ENCODE data around the gene TMEM135. TPM values are rescaled to one million over a fixed set of nuclear protein-coding genes. Genes with fewer than 3 reads are reported as not detected.

The TMEM135 gene
- total RNA-seq, 1 donor = 35.8 TPM

GRCh38 chr11:87356428-87356827 lies 318.7 kb downstream of the TMEM135 start:
- H3K27me3 ChIP-seq (ENCODE audit: insufficient read depth, low read length) = no peaks in the 10 kb centered on the region
- no peak overlapping the region for H3K27ac ChIP-seq (ENCODE audit: low read depth, low read length)

GRCh38 chr11:87358461-87358860 lies 320.7 kb downstream of the TMEM135 start:
- no peak overlapping the region for H2AFZ ChIP-seq (ENCODE audit: low read length)
- H3K4me1 ChIP-seq (ENCODE audit: insufficient read depth, low read length) = no peaks in the 10 kb centered on the region
- H3K4me3 ChIP-seq (ENCODE audit: insufficient read depth, low read length) = no peak overlapping the region
- no peak for TF ChIP-seq CTCF (IDR thresholded peaks at IDR 0.05; ENCODE audit: extremely low read depth, low read depth, low read length)
- no peak overlapping the region for H3K4me2 ChIP-seq (ENCODE audit: insufficient read depth, low read length)
- no peaks in the 10 kb centered on the region for H3K27me3 ChIP-seq (ENCODE audit: insufficient read depth, low read length)
- H3K79me2 ChIP-seq (ENCODE audit: insufficient read depth, low read length) = no peaks in the 10 kb centered on the region
- no peak overlapping the region for H3K27ac ChIP-seq (ENCODE audit: low read depth, low read length)
- DNase-seq (ENCODE audit: insufficient read length, low spot score, missing footprints) = no peak
- no peaks in the 10 kb centered on the region for H3K9me3 ChIP-seq (ENCODE audit: low read depth, low read length)
- H4K20me1 ChIP-seq (ENCODE audit: insufficient read depth, low read length) = no peaks in the 10 kb centered on the region
- no peaks in the 10 kb centered on the region for H3K36me3 ChIP-seq (ENCODE audit: insufficient read depth, low read length)

More at GRCh38 chr11:87356428-87356827, 318.7 kb downstream of the TMEM135 start:
- Histone ChIP-seq H3K4me1 (ENCODE audit: insufficient read depth, low read length) (peaks cover 8% of the 10 kb centered on the region), H2AFZ (ENCODE audit: low read length) (no peak overlapping the region), H4K20me1 (ENCODE audit: insufficient read depth, low read length) (no peaks in the 10 kb centered on the region), H3K4me3 (ENCODE audit: insufficient read depth, low read length) (no peak overlapping the region), H3K4me2 (ENCODE audit: insufficient read depth, low read length) (no peak overlapping the region), H3K9me3 (ENCODE audit: low read depth, low read length) (no peaks in the 10 kb centered on the region), H3K36me3 (ENCODE audit: insufficient read depth, low read length) (no peaks in the 10 kb centered on the region), H3K79me2 (ENCODE audit: insufficient read depth, low read length) (no peaks in the 10 kb centered on the region)
- DNase-seq (ENCODE audit: insufficient read length, low spot score, missing footprints) = no peak
- no peak for TF ChIP-seq CTCF (IDR thresholded peaks at IDR 0.05; ENCODE audit: extremely low read depth, low read depth, low read length)

GRCh38 chr11:87359401-87359800 lies 321.7 kb downstream of the TMEM135 start:
- TF ChIP-seq CTCF (IDR thresholded peaks at IDR 0.05; ENCODE audit: extremely low read depth, low read depth, low read length) = no peak
- H3K4me2 ChIP-seq (ENCODE audit: insufficient read depth, low read length) = no peak overlapping the region
- no peaks in the 10 kb centered on the region for H4K20me1 ChIP-seq (ENCODE audit: insufficient read depth, low read length)

GRCh38 chr11:87361891-87362290 lies 324.2 kb downstream of the TMEM135 start:
- TF ChIP-seq CTCF (IDR thresholded peaks at IDR 0.05; ENCODE audit: extremely low read depth, low read depth, low read length) = no peak
- Histone ChIP-seq H3K27ac (ENCODE audit: low read depth, low read length) (no peak overlapping the region), H2AFZ (ENCODE audit: low read length) (no peak overlapping the region), H3K79me2 (ENCODE audit: insufficient read depth, low read length) (no peaks in the 10 kb centered on the region), H4K20me1 (ENCODE audit: insufficient read depth, low read length) (no peaks in the 10 kb centered on the region), H3K4me2 (ENCODE audit: insufficient read depth, low read length) (no peak overlapping the region), H3K4me1 (ENCODE audit: insufficient read depth, low read length) (peaks cover 3% of the 10 kb centered on the region), H3K9me3 (ENCODE audit: low read depth, low read length) (no peaks in the 10 kb centered on the region), H3K27me3 (ENCODE audit: insufficient read depth, low read length) (no peaks in the 10 kb centered on the region), H3K36me3 (ENCODE audit: insufficient read depth, low read length) (no peaks in the 10 kb centered on the region), H3K4me3 (ENCODE audit: insufficient read depth, low read length) (no peak overlapping the region)
- no peak for DNase-seq (ENCODE audit: insufficient read length, low spot score, missing footprints)

More at GRCh38 chr11:87359401-87359800, 321.7 kb downstream of the TMEM135 start:
- H3K79me2 ChIP-seq (ENCODE audit: insufficient read depth, low read length) = no peaks in the 10 kb centered on the region
- no peak for DNase-seq (ENCODE audit: insufficient read length, low spot score, missing footprints)
- no peaks in the 10 kb centered on the region for H3K36me3 ChIP-seq (ENCODE audit: insufficient read depth, low read length)
- no peak overlapping the region for H3K4me3 ChIP-seq (ENCODE audit: insufficient read depth, low read length)
- no peaks in the 10 kb centered on the region for H3K4me1 ChIP-seq (ENCODE audit: insufficient read depth, low read length)
- H3K27ac ChIP-seq (ENCODE audit: low read depth, low read length) = no peak overlapping the region
- no peak overlapping the region for H2AFZ ChIP-seq (ENCODE audit: low read length)
- H3K9me3 ChIP-seq (ENCODE audit: low read depth, low read length) = no peaks in the 10 kb centered on the region
- no peaks in the 10 kb centered on the region for H3K27me3 ChIP-seq (ENCODE audit: insufficient read depth, low read length)

Data from osteoblast (primary cell).